GM19351 (cell line): ENCODE measurements around the gene VAV2.

Experiments used
- ATAC-seq: cut with Tn5 transposase; IDR thresholded peaks from one replicate; pipeline ENCODE4 v1.9.1; 2021; ENCODE audit warnings: mild to moderate bottlenecking, moderate library complexity; ENCODE audit not compliant: unreplicated experiment

The VAV2 gene

DNA sequence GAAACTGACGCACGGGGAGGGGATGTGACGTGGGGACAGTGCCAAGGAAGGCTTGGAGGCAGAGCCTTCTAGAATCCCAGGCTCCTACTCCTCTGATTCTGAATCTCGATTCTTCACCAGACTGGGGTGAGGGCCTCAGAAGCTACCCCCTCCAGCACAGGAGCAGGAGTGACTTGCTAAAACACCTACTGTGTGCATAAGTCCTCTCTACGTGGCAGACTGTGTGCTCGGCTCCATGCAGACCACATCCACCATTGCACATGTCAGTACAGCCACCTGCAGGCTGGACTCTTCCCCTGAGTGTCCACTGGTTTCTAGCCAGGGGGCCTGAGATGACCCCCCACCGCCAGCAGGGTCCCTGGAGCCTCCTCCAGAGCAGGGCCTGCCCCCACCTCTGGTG is 182.8 kb downstream of the VAV2 start:
- no peak for ATAC-seq

GRCh38 chr9:133807818-133808217 is 184.3 kb downstream of the VAV2 start:
- no peak for ATAC-seq

GRCh38 chr9:133807037-133807436 is 185.1 kb downstream of the VAV2 start:
- ATAC-seq = no peak

DNA sequence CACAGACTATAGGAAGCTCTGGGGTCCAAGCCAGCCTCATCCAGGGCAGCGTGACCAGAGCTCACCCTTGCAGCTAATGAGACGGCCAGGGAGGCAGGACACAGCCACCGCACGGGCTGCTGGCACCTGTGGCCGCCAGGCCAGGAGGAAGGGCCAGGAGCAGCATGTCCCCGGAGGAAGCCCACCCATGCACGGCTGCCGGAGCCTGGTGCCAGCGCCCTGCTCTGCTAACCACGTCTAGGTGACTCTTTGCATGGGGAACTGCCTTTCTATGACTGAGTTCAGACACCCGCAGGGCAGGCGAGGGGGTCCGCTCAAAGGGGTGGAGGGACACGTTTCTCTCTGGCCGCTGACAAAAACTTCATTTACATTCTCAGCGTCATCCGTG is 185.5 kb downstream of the VAV2 start:
- ATAC-seq = no peak

DNA sequence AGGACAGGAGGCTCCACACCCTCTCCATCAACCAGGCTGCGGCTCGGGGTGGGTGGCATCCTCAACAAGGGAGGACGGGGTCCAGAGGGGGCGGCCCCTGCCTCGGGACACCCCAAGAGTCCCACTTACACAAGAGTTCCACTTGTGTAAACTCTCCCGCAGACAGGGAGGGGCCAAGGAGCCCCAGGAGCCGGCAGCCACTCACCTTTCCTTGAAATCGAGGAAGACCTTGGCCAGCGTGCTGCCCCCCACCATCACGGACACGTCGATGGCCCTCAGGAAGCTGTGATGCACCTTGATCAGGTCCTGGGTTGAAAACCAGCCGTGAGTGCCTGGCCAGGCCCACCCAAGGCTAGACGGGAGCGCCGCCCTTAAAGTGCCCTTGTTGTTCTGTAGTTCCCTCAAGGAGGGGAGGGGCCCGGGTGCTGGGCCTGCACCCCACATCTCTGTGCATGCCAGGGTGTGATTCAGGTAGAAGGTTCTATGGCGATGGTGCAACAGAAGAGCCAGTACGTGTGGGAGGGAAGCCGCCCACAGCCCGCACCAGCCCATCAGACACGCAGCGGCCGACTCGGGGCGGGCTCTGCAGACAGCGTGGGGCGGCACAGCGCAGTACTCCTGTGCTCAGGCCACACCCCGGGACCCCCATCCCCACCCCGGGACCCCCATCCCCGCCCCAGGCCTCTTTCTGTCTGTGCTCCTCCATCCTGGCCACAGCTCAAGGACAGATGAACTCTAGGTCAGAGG is 186.1 kb downstream of the VAV2 start:
- ATAC-seq = no peak

DNA sequence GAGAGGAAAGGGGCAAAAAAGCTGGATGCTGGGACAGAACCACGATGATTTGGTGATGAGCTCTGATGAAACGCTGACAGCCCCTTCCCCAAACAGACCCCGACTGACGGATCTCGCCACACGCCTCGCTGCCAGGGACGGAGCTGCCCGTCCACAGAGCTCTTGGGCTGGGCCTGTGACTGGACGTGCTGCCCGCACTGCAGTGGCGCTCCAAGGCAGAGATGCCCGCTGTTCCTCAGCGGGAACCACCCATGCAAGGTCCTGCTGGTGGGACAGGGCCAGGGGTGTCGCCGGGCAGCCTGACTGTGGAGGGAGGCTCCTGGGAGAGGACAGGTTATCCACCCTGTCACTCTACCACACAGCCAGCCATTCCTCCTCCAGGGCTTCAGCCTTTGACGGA is 187.9 kb downstream of the VAV2 start:
- ATAC-seq = no peak

DNA sequence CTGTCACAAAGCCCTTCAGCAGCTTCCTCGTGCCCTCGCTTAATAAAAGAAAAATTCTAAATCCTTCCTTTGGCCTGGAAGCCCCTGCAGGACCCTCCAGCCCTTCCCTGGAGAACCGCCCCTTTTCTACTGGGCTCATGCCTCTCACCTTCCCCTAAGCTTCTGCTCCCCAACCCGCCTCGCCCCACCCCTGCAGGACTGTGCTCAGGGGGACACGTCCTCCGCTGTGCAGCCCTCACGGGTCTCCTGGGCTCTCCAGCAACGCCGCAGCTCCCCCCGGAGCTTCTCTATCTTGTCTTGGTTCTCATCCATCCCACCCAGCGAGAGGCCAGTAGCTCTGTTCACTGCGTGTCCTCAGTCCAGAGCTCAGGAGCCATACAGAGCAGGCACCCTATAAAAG is 188.4 kb downstream of the VAV2 start:
- ATAC-seq = no peak

GRCh38 chr9:133803028-133803585 is 189.0 kb downstream of the VAV2 start:
- ATAC-seq = no peak

DNA sequence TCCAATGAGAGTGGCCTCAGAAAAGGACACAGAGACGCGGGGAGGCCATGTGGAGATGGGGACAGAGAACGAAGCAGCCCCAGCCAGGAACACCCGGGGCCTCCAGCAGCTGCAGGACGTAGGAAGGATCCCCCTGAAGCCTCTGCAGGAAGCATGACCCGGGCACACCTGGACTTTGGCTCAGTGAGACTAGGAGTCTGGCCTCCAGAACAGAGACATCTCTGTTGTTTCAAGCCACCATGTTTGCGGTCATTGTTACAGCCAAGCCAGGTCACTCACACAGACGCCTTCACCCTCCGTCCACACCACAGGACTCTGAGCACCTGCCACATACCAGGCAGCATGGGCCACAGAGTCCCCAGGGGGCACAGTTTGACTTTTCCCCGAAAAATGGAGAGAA is 190.4 kb downstream of the VAV2 start:
- no peak for ATAC-seq

- ATAC-seq = no peak
These were observed 191.9 kb downstream of the VAV2 start for GRCh38 chr9:133800266-133800665.

GRCh38 chr9:133799716-133800115 is 192.4 kb downstream of the VAV2 start:
- ATAC-seq = no peak

DNA sequence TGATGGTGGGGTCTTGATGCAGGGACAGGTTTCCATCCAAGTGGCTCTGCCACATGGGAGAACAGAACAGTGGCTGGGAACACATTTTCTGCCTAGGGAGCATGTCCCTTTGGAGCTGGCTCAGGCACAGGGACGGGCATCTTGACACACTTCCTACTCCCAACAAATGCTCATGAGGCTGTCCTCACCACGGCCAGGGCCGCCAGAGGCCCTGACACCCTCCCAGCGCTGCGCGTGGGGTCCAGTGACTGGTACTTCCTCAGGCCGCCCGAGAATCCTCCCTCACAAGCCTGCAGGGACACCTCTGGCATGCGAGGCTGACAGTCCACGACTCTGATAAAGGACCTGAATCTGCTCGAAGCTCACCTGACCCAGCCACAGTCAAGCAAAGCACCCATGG is 193.0 kb downstream of the VAV2 start:
- no peak for ATAC-seq

GRCh38 chr9:133798160-133798559 is 194.0 kb downstream of the VAV2 start:
- ATAC-seq = no peak

DNA sequence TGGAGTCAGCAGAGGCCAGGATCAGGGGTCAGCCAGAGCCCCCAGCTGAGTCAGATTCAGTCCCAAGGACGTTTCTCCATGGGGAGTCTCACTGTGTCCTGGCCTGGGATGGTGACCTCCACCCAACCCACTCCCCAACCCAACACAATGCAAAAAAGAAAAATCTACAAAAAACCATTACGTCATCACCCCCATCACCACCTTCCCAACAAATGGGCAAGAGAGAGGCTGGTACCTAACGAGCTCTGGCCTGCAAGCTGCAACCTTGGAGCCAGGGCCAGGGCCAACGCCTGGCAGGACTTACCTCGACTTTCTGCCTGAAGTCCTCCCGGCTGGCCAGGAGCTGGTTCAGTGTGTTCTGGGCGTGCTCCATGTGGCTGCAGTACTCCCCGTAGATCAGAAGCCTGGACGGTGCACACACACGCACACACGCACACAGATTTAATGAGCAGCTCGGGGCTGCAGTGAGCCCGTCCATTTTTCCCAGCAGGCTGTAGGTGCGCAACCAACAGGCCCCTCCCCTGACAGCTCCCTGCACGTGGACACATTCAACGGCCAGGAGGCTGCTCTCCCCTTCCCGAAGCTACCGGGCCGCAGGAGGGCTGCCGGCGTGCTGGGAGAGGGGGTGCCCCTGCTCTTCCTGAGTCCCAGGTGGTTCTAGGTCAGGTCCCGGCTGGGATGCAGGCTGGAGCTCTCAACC is 194.6 kb downstream of the VAV2 start:
- ATAC-seq = no peak

DNA sequence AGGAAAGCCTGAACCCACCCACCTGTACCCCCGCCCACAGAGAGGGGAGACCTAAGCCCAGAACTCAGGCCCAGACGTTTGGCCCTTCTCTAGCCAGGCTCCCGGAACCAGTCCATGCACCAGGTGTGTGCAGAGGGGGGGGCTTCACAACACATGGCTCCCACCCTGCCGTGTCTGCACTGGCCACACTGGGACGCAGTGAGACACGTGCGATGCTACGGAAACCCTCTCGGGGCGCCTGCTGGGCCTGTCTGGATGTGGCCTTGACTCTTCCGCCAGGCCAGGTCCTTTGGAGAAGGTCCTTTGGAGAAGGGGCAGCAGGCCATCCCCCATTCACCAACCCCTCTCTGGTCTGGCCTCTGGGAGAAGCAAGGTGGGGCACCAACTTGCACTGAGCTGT is 195.6 kb downstream of the VAV2 start:
- ATAC-seq = no peak

DNA sequence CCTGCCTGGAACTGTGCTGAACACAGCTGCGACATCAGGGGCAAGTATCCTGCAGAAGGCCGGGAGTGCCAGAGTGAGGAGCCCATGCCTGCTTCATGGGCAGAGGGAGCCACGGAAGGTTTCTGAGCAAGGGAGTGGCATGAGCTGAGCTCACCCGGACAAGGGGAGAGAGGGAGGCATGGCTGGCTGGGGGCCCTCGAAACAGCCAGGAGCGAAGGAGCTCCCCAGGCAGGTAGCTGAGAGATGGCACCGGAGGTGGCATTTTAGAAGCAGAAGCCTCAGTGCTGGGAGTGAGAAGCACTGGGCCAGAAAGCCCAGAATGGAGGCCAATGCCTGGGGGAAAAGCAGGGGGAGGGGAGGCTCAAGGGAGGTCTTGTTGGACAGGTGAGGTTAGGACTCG is 197.1 kb downstream of the VAV2 start:
- ATAC-seq = no peak

GRCh38 chr9:133794016-133794760 is 197.9 kb downstream of the VAV2 start:
- ATAC-seq = no peak

GRCh38 chr9:133793471-133793870 is 198.7 kb downstream of the VAV2 start:
- no peak for ATAC-seq

- peak; percentile 75 for ATAC-seq
These were observed 199.2 kb downstream of the VAV2 start for GRCh38 chr9:133792721-133793470.

DNA sequence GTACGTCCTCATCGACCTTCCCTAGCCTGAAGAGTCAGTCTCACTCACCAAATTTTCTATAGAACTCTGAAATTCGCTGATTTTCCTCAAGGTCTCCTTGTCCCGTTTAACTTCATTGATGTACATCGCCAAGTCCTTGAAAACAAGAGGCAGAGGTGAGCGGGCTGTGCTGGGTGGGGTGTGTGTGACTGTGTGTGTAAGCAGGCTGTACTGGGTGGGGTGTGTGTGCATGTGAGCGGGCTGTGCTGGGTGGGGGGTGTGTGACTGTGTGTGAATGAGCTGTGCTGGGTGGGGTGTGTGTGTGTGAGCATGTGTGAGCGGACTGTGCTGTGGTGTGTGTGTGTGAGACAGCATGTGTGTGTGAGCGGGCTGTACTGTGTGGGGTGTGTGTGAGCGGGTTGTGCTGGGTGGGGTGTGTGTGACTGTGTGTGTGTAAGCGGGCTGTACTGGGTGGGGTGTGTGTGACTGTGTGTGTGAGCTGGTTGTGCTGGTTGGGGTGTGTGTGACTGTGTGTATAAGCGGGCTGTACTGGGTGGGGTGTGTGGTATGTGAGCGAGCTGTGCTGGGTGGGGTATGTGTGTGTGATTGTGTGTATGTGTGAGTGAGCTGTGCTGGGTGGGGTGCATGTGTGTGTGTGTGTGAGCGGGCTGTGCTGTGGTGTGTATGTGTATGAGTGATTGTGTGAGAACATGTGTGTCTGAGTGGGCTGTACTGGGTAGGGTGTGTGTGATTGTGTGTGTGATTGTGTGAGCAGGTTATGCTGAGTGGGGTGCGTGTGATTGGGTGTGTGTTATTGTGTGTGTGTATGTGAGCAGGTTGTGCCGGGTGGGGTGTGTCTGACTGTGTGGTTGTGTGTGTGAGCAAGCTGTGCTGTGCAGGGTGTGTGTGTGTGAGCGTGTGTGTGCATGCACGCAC is 200.1 kb downstream of the VAV2 start:
- no peak for ATAC-seq
